Mesendoderm (in vitro differentiated cells): ENCODE results near the gene CEP152.

ENCODE experiments used
- DNase-seq: peaks from one replicate; pipeline ENCODE4 v3.0.0; 2013
- H2AK5ac ChIP-seq: 2 replicates; pipeline ENCODE4 v1.6.1; 2013; ENCODE audit warnings: low read length, inconsistent platforms
- H2BK120ac ChIP-seq: 2 replicates; pipeline ENCODE4 v1.6.1; 2013; ENCODE audit warnings: low read depth, mild to moderate bottlenecking, low read length, moderate library complexity, mixed read lengths
- H2BK15ac ChIP-seq: replicated peaks from 2 replicates; pipeline ENCODE4 v1.6.1; 2013; ENCODE audit warnings: low read depth, mild to moderate bottlenecking, moderate library complexity
- H2BK5ac ChIP-seq: 2 replicates; pipeline ENCODE4 v1.6.1; 2013; ENCODE audit warnings: low read length, inconsistent platforms
- H3K18ac ChIP-seq: 2 replicates; pipeline ENCODE4 v1.6.1; 2013; ENCODE audit warnings: mild to moderate bottlenecking, low read length, mixed read lengths
- H3K23ac ChIP-seq: one replicate; pipeline ENCODE4 v1.6.1; 2013; ENCODE audit warnings: low read length
- H3K27ac ChIP-seq: 2 replicates; pipeline ENCODE4 v1.5.1; 2013; ENCODE audit warnings: low read depth, mild to moderate bottlenecking, inconsistent platforms, low read length, moderate library complexity
- H3K27me3 ChIP-seq: 2 replicates; pipeline ENCODE4 v1.6.1; 2013; ENCODE audit warnings: low read length, control low read depth, mild to moderate bottlenecking, inconsistent platforms; ENCODE audit not compliant: insufficient read depth, poor library complexity
- H3K36me3 ChIP-seq: 2 replicates; pipeline ENCODE4 v1.6.1; 2013; ENCODE audit warnings: low read length, inconsistent platforms; ENCODE audit not compliant: control insufficient read depth, insufficient read depth
- H3K4ac ChIP-seq: one replicate; pipeline ENCODE4 v1.6.1; 2013; ENCODE audit warnings: low read depth, mild to moderate bottlenecking, low read length, moderate library complexity
- H3K4me1 ChIP-seq: 2 replicates; pipeline ENCODE4 v1.6.1; 2013; ENCODE audit warnings: low read depth, low read length, inconsistent platforms; ENCODE audit not compliant: control insufficient read depth
- H3K4me2 ChIP-seq: 2 replicates; pipeline ENCODE4 v1.6.1; 2013; ENCODE audit warnings: low read length
- H3K4me3 ChIP-seq: 2 replicates; pipeline ENCODE4 v1.5.1; 2013; ENCODE audit warnings: mild to moderate bottlenecking, low read length
- H3K56ac ChIP-seq: one replicate; pipeline ENCODE4 v1.6.1; 2013; ENCODE audit warnings: low read length
- H3K79me1 ChIP-seq: 2 replicates; pipeline ENCODE4 v1.6.1; 2013; ENCODE audit warnings: low read length, inconsistent platforms
- H3K79me2 ChIP-seq: 2 replicates; pipeline ENCODE4 v1.6.1; 2013; ENCODE audit warnings: mild to moderate bottlenecking, low read length; ENCODE audit not compliant: control insufficient read depth, insufficient read depth
- H3K9ac ChIP-seq: 2 replicates; pipeline ENCODE4 v1.6.1; 2013; ENCODE audit warnings: low read length, inconsistent platforms
- H4K5ac ChIP-seq: one replicate; pipeline ENCODE4 v1.6.1; 2013; ENCODE audit warnings: low read length
- H4K8ac ChIP-seq: one replicate; pipeline ENCODE4 v1.6.1; 2013; ENCODE audit warnings: low read depth, mild to moderate bottlenecking, control low read depth, low read length, moderate library complexity
- WGBS: extraction: QIAGEN DNeasy Blood & Tissue Kit; methylation state at CpG from one replicate; pipeline ENCODE4 v1.1.7; 2013; ENCODE audit warnings: low lambda C conversion rate, missing lambda C conversion rate; ENCODE audit not compliant: insufficient coverage; ENCODE audit errors: extremely low coverage; 5-methylcytosine and 5-hydroxymethylcytosine counted together

Gene CEP152

DNA sequence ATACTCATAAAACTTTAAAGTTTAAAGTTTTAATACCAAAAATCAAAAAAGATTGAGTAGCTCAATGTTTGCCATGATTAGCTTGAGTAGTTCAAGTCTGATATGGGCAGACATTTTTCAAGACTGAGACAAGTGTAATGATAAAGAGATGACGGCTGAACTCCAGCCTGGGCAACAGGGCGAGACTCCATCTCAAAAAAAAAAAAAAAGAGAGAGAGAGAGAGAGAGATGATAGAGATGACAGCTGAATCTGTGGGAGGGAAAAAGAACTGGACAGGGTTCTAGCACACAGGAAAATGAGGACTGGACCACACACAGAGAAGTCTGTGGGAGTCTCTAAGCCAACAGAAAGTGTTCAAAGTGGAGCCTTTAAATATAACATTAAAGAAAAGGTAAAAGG, 25.2 kb downstream of the CEP152 start:
- Histone ChIP-seq H3K27me3 (no peaks in the 10 kb centered on the region), H3K9ac (no peak overlapping the region), H3K18ac (no peak overlapping the region), H2BK15ac (no peak overlapping the region), H3K36me3 (no peaks in the 10 kb centered on the region), H3K4me3 (no peak overlapping the region), H3K4ac (no peak overlapping the region), H3K79me2 (no peaks in the 10 kb centered on the region), H2BK120ac (no peak overlapping the region), H3K23ac (no peak overlapping the region), H3K4me2 (no peak overlapping the region), H3K56ac (no peak overlapping the region), H3K4me1 (no peaks in the 10 kb centered on the region), H3K79me1 (no peaks in the 10 kb centered on the region), H4K5ac (no peak overlapping the region), H3K27ac (no peak overlapping the region), H2BK5ac (no peak overlapping the region), H2AK5ac (no peak overlapping the region), H4K8ac (no peak overlapping the region)
- no peak for DNase-seq
- WGBS, result no CpG with 5 or more reads among the region's 2 CpGs

DNA sequence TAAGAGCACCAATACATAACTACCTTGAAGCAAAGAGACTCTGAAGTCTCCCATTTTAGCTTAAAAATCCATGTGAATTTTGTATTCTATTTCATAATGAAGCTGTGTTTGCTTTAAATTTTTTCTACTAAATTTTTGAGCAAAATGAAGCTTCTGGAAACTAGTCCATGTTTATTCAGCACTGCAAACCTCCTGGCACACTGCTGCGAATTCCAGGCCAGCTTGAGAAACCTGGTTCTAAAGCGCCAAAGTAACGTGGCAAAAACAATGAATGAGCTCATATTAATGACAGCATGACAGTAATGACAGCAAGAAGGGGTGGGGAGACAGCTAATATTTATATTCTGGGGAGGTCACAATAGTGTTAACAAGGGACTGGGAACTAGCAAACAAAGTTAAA, 25.7 kb downstream of the CEP152 start:
- H3K23ac ChIP-seq, result no peak overlapping the region
- WGBS, result no CpG with 5 or more reads among the region's 3 CpGs
- no peak overlapping the region for H3K4ac ChIP-seq
- no peak overlapping the region for H3K9ac ChIP-seq
- no peak overlapping the region for H2AK5ac ChIP-seq
- no peaks in the 10 kb centered on the region for H3K27me3 ChIP-seq
- H2BK5ac ChIP-seq, result no peak overlapping the region
- no peak overlapping the region for H3K27ac ChIP-seq
- H3K4me3 ChIP-seq, result no peak overlapping the region
- no peaks in the 10 kb centered on the region for H3K36me3 ChIP-seq
- no peak overlapping the region for H3K4me2 ChIP-seq
- H4K5ac ChIP-seq, result no peak overlapping the region
- no peaks in the 10 kb centered on the region for H3K79me2 ChIP-seq
- DNase-seq, result no peak
- no peak overlapping the region for H3K56ac ChIP-seq
- H4K8ac ChIP-seq, result no peak overlapping the region
- no peak overlapping the region for H3K18ac ChIP-seq
- H3K4me1 ChIP-seq, result no peaks in the 10 kb centered on the region
- H2BK120ac ChIP-seq, result no peak overlapping the region
- no peaks in the 10 kb centered on the region for H3K79me1 ChIP-seq
- no peak overlapping the region for H2BK15ac ChIP-seq

DNA sequence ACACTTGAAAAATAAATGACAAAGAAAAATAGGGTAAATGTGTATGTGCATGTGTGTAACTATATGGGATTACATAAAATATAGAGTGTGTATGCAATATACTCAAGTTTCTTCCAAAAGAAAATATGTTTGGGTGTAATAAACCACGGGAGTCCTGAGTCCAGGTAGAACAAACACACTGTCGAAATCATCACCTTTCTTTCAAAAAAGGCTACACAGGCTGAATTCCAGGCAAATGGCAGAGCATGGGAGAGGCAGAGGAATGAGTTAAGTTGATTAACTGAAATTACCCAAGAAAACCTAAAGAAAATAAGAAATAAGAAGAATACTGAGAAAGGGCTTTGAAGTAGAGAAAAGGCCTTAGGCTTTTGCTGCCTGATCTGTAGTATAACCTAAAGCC, 26.1 kb downstream of the CEP152 start:
- H3K79me2 ChIP-seq, result no peaks in the 10 kb centered on the region
- no peak overlapping the region for H2AK5ac ChIP-seq
- no peak overlapping the region for H2BK15ac ChIP-seq
- no peak overlapping the region for H3K4me3 ChIP-seq
- H3K18ac ChIP-seq, result no peak overlapping the region
- DNase-seq, result no peak
- H3K36me3 ChIP-seq, result no peaks in the 10 kb centered on the region
- H3K56ac ChIP-seq, result no peak overlapping the region
- H4K5ac ChIP-seq, result no peak overlapping the region
- no peak overlapping the region for H3K23ac ChIP-seq
- no peaks in the 10 kb centered on the region for H3K79me1 ChIP-seq
- no peak overlapping the region for H3K9ac ChIP-seq
- H3K4ac ChIP-seq, result no peak overlapping the region
- H4K8ac ChIP-seq, result no peak overlapping the region
- H3K4me1 ChIP-seq, result no peaks in the 10 kb centered on the region
- no peaks in the 10 kb centered on the region for H3K27me3 ChIP-seq
- H2BK5ac ChIP-seq, result no peak overlapping the region
- no peak overlapping the region for H3K4me2 ChIP-seq
- no peak overlapping the region for H2BK120ac ChIP-seq
- H3K27ac ChIP-seq, result no peak overlapping the region
- no CpG with 5 or more reads among the region's 2 CpGs for WGBS

DNA sequence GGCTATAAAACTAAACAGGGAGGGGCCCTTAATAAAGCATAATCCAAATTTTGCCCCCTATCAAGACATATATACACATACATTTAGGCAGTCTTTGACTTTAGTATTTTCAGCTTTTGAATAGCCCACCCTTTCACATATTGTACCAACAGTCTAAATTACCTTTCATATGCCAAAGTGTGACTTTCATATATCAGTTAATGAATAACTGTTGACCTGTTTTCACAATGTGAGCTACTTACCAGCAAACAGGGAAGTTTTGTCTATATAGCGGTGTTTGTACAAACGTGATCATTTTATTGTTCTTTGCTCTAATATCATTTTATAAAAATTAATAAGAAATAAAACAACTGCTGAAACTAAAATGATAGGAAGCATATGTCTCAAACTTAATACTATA, 28.0 kb downstream of the CEP152 start:
- no peak overlapping the region for H3K4ac ChIP-seq
- no peaks in the 10 kb centered on the region for H3K4me1 ChIP-seq
- H3K27ac ChIP-seq, result no peak overlapping the region
- no peak overlapping the region for H3K56ac ChIP-seq
- H2AK5ac ChIP-seq, result no peak overlapping the region
- H2BK120ac ChIP-seq, result no peak overlapping the region
- no peaks in the 10 kb centered on the region for H3K79me2 ChIP-seq
- H3K23ac ChIP-seq, result no peak overlapping the region
- no peak overlapping the region for H4K5ac ChIP-seq
- no peak for DNase-seq
- WGBS, result no CpG with 5 or more reads among the region's 2 CpGs
- H3K18ac ChIP-seq, result no peak overlapping the region
- no peak overlapping the region for H2BK15ac ChIP-seq
- H3K9ac ChIP-seq, result no peak overlapping the region
- H3K27me3 ChIP-seq, result no peaks in the 10 kb centered on the region
- no peak overlapping the region for H3K4me2 ChIP-seq
- no peak overlapping the region for H3K4me3 ChIP-seq
- no peaks in the 10 kb centered on the region for H3K36me3 ChIP-seq
- no peak overlapping the region for H4K8ac ChIP-seq
- no peak overlapping the region for H2BK5ac ChIP-seq
- no peaks in the 10 kb centered on the region for H3K79me1 ChIP-seq

DNA sequence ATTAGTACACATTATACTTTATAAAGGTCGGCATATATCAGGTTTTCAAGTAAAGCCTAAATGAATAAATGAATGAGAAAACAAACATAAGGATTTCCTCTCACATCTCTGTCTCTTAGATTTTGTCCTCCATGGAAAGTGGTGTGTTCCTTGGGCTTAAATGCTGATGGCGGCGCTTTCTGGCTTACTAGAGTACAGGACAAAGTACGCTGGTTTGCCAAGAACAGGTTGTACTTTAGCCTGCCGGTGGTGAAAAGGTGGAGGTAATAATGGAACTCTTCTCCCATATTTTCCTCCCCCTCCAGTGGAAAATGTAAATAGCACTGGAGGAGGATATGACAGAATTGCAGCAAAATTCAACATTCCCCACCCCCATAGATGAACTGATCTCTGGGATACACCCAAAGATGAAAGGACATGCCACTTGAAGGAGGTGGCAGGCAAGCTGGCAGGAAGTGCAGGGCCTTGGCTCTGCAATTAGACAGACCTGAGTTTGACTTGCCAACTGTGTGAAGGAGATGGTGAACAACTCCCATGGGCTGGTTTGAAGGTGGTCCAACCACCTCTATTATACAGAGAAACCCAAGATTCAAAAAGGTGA, 29.3 kb downstream of the CEP152 start:
- Histone ChIP-seq H4K5ac (no peak overlapping the region), H3K9ac (no peak overlapping the region), H3K18ac (no peak overlapping the region), H3K79me1 (no peaks in the 10 kb centered on the region), H2AK5ac (no peak overlapping the region), H2BK120ac (no peak overlapping the region), H3K4me1 (no peaks in the 10 kb centered on the region), H3K4ac (no peak overlapping the region), H3K23ac (no peak overlapping the region), H3K79me2 (no peaks in the 10 kb centered on the region), H3K4me3 (no peak overlapping the region), H2BK15ac (no peak overlapping the region), H3K27me3 (no peaks in the 10 kb centered on the region), H3K4me2 (no peak overlapping the region), H3K27ac (no peak overlapping the region), H4K8ac (no peak overlapping the region), H3K56ac (no peak overlapping the region), H2BK5ac (no peak overlapping the region), H3K36me3 (no peaks in the 10 kb centered on the region)
- WGBS, result no CpG with 5 or more reads among the region's 5 CpGs
- DNase-seq, result no peak

DNA sequence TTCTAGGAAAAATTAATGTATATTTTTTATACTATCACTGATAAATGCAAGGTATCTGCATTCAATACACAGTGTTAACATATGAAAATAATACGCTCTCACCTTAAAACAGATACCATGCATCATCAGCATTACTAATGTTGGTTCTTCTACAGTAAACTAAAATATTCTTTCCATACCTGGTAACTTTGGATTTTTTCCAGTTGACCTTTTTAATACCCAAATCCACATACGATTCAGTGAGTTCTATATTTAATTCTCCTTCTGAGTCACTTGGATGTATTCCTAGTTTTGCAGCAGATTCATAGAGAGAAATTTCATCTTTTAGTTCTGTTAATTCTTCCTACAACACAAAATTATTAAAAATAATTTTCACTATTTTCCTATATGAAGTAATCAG, 29.9 kb downstream of the CEP152 start:
- Histone ChIP-seq H2BK15ac (no peak overlapping the region), H4K8ac (no peak overlapping the region), H3K23ac (no peak overlapping the region), H2BK120ac (no peak overlapping the region), H3K56ac (no peak overlapping the region), H3K27me3 (no peaks in the 10 kb centered on the region), H3K4me3 (no peak overlapping the region), H4K5ac (no peak overlapping the region), H3K18ac (no peak overlapping the region), H3K4me1 (no peaks in the 10 kb centered on the region), H3K36me3 (no peaks in the 10 kb centered on the region), H3K79me2 (no peaks in the 10 kb centered on the region), H3K4ac (no peak overlapping the region), H3K9ac (no peak overlapping the region), H3K27ac (no peak overlapping the region), H3K79me1 (no peaks in the 10 kb centered on the region), H2AK5ac (no peak overlapping the region), H3K4me2 (no peak overlapping the region), H2BK5ac (no peak overlapping the region)
- 100% methylated on average over 1 of the region's 2 CpGs for WGBS
- DNase-seq, result no peak
